Esophagus muscularis mucosa (tissue), 4 donors: ENCODE measurements around the gene IL1RL2. TPM values are rescaled to one million over a fixed set of nuclear protein-coding genes. Genes with fewer than 3 reads are reported as not detected.

ENCODE experiments used
- DNase-seq: peaks from one replicate; pipeline ENCODE4 v3.0.0-alpha.2; 2017; ENCODE audit errors: extremely low spot score
- H3K27ac ChIP-seq, 4 donors: fragments of 200-600 bp; sonication (generic); replicated peaks in 1 of 4; 1 replicate in 3 of 4; 2 replicates in 1 of 4; pipeline ENCODE4 v1.5.1; 2016 to 2019; ENCODE audit warnings: mild to moderate bottlenecking in 1 of 4
- H3K27me3 ChIP-seq, 4 donors: fragments of 200-600 bp; sonication (generic); one replicate each; pipeline versions ENCODE4 v1.5.1 to v1.6.0; 2016 to 2019
- H3K36me3 ChIP-seq, 4 donors: fragments of 200-600 bp; sonication (generic); one replicate each; pipeline ENCODE4 v1.5.1; 2016 to 2019
- H3K4me1 ChIP-seq, 4 donors: fragments of 200-600 bp; sonication (generic); one replicate each; pipeline ENCODE4 v1.5.1; 2016 to 2019
- H3K4me3 ChIP-seq, 4 donors: fragments of 200-600 bp; sonication (generic); 1 replicate in 2 of 4; 2 replicates in 2 of 4; pipeline ENCODE4 v1.5.1; 2016 to 2019; ENCODE audit warnings: mild to moderate bottlenecking in 4 of 4, moderate library complexity in 1 of 4
- H3K9me3 ChIP-seq, 4 donors: fragments of 200-600 bp; sonication (generic); 1 replicate in 3 of 4; 2 replicates in 1 of 4; pipeline ENCODE4 v1.5.1; 2016 to 2019
- EP300 ChIP-seq: sonication (generic); formaldehyde crosslinking; IDR thresholded peaks from one replicate; pipeline ENCODE4 v1.6.1; 2017; ENCODE audit warnings: antibody characterized with exemption
- POLR2A ChIP-seq: fragments of 450-650 bp; IDR thresholded peaks from one replicate; pipeline ENCODE4 v1.6.1; 2017; ENCODE audit warnings: antibody characterized with exemption, moderate library complexity, mild to moderate bottlenecking, low read depth
- POLR2AphosphoS5 ChIP-seq, 2 donors: sonication (generic); formaldehyde crosslinking; IDR thresholded peaks; one replicate each; pipeline ENCODE4 v1.6.1; 2017; ENCODE audit warnings: antibody characterized with exemption in 2 of 2
- WGBS: methylation state at CpG from one replicate; pipeline ENCODE4 v1.1.5; 2018; 5-methylcytosine and 5-hydroxymethylcytosine counted together
- intact Hi-C: fragments of 100-400 bp; cut with DNase I; formaldehyde crosslinking; loops from one replicate; pipeline ENCODE4 v1.15.1; 2023
- total RNA-seq, 4 donors: library from RNA; depleted of rRNA; stranded (reverse); fragments of >200 nt; gene quantifications; one replicate each; pipeline versions ENCODE4 v1.1.0 to v1.2.1, GENCODE V29; 2016
- TF ChIP-seq, protein P1 (sequence below), 3 experiments: fragments of 200-600 bp in 2 of 3; fragments of 450-650 bp in 1 of 3; sonication (generic) in 2 of 3; IDR thresholded peaks; one replicate each; pipeline ENCODE4 v1.5.1; 2017 to 2019; ENCODE audit warnings: antibody characterized with exemption in 3 of 3, mild to moderate bottlenecking in 2 of 3, moderate library complexity in 1 of 3

IL1RL2 gene
- total RNA-seq, 4 donors from 2014 or later = 0.19 to 0.92 (median 0.66) TPM; not detected in 1

DNA sequence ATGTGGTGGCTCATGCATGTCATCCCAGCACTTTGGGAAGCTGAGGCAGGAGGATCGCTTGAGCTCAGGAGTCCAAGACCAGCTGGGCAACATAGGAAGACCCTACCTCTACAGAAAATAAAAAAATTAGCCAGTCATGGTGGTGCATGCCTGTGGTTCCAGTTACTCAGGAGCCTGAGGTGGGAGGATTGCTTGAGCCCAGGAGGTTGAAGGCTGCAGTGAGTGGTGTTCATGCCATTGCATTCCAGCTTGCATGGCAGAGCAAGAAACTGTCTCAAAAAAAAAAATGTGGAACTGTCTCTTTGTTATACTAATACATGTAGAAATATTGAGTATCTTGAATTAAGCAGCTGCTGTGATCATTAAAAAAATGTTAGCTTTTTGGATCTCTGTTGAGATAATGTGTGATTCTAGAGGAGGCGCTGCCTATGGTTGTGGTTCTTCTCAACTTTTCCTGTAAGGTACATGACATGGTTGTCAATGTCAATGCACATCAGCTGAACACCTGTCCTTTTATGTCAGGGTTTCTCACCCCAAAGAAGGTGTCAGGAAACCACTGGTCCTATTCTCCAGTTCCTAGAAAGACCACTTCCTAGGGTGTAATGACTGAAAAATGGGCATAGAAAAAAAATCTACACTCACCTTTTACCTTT is 89.9 kb downstream of the IL1RL2 start:
- TF ChIP-seq POLR2AphosphoS5 (IDR thresholded peaks at IDR 0.05) (no peak), POLR2A (no peak), EP300 (no peak)
- TF ChIP-seq, protein P1, sequence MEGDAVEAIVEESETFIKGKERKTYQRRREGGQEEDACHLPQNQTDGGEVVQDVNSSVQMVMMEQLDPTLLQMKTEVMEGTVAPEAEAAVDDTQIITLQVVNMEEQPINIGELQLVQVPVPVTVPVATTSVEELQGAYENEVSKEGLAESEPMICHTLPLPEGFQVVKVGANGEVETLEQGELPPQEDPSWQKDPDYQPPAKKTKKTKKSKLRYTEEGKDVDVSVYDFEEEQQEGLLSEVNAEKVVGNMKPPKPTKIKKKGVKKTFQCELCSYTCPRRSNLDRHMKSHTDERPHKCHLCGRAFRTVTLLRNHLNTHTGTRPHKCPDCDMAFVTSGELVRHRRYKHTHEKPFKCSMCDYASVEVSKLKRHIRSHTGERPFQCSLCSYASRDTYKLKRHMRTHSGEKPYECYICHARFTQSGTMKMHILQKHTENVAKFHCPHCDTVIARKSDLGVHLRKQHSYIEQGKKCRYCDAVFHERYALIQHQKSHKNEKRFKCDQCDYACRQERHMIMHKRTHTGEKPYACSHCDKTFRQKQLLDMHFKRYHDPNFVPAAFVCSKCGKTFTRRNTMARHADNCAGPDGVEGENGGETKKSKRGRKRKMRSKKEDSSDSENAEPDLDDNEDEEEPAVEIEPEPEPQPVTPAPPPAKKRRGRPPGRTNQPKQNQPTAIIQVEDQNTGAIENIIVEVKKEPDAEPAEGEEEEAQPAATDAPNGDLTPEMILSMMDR (IDR thresholded peaks at IDR 0.05) = no peak
- Histone ChIP-seq H3K4me3 (no peak overlapping the region), H3K27me3 (peaks cover 0 to 27% (median 0%) of the 10 kb centered on the region in 4 donors), H3K27ac (no peak overlapping the region), H3K36me3 (no peaks in the 10 kb centered on the region), H3K4me1 (no peaks in the 10 kb centered on the region), H3K9me3 (no peaks in the 10 kb centered on the region)
- 100% methylated on average over 2 of the region's 2 CpGs for WGBS
- intact Hi-C loops = no loop called here
- DNase-seq = no peak

DNA sequence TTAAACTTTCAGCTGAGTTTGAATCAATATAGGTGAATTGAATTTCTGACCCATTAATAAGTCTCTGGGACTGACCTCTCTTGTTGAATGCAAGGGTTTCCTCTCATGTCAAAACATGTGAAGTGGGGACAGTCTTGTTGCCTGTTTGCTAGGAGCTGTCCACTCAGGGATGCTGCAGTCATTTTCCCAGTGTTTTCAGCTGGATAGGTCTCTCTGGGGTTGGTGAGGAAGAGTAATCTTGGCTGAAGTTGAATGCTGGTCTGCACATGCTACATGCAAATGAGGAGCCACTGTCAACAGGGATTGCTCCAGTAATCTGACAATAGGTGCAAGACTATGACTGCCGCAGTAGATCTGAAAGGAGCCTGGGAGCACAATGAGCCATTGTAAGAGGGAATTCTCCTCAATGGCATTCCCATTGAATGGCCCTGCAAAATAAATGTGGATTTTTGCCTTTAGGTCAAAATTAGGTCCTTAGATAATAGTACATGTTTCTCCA is 90.4 kb downstream of the IL1RL2 start:
- DNase-seq = no peak
- H3K4me1 ChIP-seq = no peaks in the 10 kb centered on the region
- intact Hi-C loops = no loop called here
- H3K4me3 ChIP-seq = no peak overlapping the region
- H3K9me3 ChIP-seq = no peaks in the 10 kb centered on the region
- H3K36me3 ChIP-seq = no peaks in the 10 kb centered on the region
- WGBS = 78% methylated on average over 1 of the region's 1 CpG
- no peak overlapping the region for H3K27ac ChIP-seq
- H3K27me3 ChIP-seq = peaks cover 0 to 27% (median 0%) of the 10 kb centered on the region in 4 donors
- TF ChIP-seq POLR2AphosphoS5 (IDR thresholded peaks at IDR 0.05) (no peak), POLR2A (no peak), EP300 (no peak)

DNA sequence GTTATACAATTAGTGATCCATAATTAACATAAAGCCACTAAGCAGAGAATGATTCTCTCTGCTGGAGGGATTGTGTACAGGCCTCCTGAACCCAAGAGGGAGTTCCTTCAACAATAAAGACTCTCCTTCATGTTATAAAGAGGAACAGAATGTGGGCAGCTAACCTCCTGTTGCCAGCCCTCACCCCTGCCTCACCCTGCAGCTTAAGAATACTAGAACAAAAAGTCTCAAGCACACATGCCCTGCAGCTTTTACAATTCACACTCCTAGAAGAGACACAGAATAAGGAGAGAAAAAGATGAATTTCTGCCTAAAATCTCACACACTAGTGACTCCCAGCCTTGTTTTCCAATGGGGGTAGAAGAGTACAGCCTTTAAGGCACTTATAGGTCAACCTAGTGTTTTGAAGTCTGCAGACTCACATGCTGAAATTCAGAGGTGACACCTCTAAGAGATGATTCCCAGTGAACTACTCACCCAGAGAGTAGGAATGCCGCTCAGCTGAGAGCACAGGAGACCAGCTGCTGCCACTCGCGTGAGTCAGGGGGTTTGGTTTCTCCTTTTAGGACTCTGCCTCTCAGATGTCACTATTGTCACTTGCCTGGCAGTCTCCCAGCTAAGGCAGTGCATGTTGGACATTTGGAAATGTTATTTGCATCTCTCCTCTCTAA is 92.0 kb downstream of the IL1RL2 start:
- intact Hi-C loops = no loop called here
- Histone ChIP-seq H3K9me3 (no peaks in the 10 kb centered on the region), H3K27me3 (peaks cover 0 to 23% (median 0%) of the 10 kb centered on the region in 4 donors), H3K4me1 (no peaks in the 10 kb centered on the region), H3K27ac (no peak overlapping the region), H3K4me3 (no peak overlapping the region), H3K36me3 (no peaks in the 10 kb centered on the region)
- TF ChIP-seq POLR2AphosphoS5 (IDR thresholded peaks at IDR 0.05) = no peak
- TF ChIP-seq, protein P1 (IDR thresholded peaks at IDR 0.05) = no peak
- no peak for TF ChIP-seq POLR2A
- no peak for TF ChIP-seq EP300
- DNase-seq = peak; percentile 85
- WGBS = no CpG with 5 or more reads among the region's 3 CpGs

DNA sequence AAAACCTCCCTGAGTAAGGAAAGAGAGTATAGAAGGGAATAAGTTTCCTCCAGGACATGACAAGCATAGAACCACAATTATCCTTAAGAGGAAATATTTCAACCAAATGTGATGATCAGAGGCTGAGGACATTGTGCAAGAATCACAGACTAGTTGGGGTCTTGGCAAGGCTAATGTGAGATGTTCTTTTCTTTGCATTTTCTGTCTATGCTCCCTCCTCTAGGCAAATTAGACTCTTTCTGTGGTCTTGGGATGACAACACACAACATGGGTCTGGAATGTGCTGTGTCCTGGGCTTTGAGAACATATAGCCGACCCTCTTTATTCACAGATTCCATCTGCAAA is 92.5 kb downstream of the IL1RL2 start:
- no peak for DNase-seq
- Histone ChIP-seq H3K36me3 (no peaks in the 10 kb centered on the region), H3K27me3 (peaks cover 0 to 23% (median 0%) of the 10 kb centered on the region in 4 donors), H3K9me3 (no peaks in the 10 kb centered on the region), H3K4me3 (no peak overlapping the region), H3K27ac (no peak overlapping the region), H3K4me1 (no peaks in the 10 kb centered on the region)
- intact Hi-C loops = no loop called here
- WGBS = 88% methylated on average over 1 of the region's 1 CpG
- no peak for TF ChIP-seq POLR2A
- TF ChIP-seq, protein P1 (IDR thresholded peaks at IDR 0.05) = no peak
- TF ChIP-seq POLR2AphosphoS5 (IDR thresholded peaks at IDR 0.05) = no peak
- no peak for TF ChIP-seq EP300

DNA sequence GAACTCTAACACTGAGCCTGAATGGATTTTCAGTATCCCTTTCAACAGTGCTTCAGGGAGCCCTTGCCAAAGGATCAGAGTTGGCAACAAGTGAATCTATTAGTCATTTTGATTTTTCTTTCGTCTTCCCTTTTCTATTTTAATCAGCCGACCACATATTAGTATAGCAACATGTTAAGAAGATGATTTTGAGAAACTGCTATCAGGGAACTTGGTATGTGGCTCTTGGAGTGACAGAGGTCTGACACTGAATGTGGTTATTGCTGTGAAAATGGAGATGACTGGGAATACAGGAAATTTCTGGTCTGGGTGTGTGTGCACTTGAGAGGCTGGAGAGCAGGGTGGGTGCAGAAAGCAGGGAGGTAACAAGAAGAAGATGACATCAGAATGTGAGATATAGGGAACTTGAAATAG is 95.9 kb downstream of the IL1RL2 start:
- no peak overlapping the region for H3K27ac ChIP-seq
- H3K9me3 ChIP-seq = no peaks in the 10 kb centered on the region
- no peak for DNase-seq
- WGBS = 56% methylated on average over 2 of the region's 2 CpGs
- no peaks in the 10 kb centered on the region for H3K4me1 ChIP-seq
- intact Hi-C loops = no loop called here
- H3K36me3 ChIP-seq = no peaks in the 10 kb centered on the region
- TF ChIP-seq, protein P1 (IDR thresholded peaks at IDR 0.05) = no peak
- TF ChIP-seq EP300 (no peak), POLR2AphosphoS5 (IDR thresholded peaks at IDR 0.05) (no peak), POLR2A (no peak)
- H3K4me3 ChIP-seq = no peak overlapping the region
- peaks cover 0 to 13% (median 0%) of the 10 kb centered on the region in 4 donors for H3K27me3 ChIP-seq
